HS-5 (cell line): ENCODE results near the gene MICALL2.

Source experiments
- DNase-seq: peaks from one replicate; pipeline ENCODE4 v3.0.0-alpha.2; 2012; ENCODE audit warnings: low read depth

The MICALL2 gene

DNA sequence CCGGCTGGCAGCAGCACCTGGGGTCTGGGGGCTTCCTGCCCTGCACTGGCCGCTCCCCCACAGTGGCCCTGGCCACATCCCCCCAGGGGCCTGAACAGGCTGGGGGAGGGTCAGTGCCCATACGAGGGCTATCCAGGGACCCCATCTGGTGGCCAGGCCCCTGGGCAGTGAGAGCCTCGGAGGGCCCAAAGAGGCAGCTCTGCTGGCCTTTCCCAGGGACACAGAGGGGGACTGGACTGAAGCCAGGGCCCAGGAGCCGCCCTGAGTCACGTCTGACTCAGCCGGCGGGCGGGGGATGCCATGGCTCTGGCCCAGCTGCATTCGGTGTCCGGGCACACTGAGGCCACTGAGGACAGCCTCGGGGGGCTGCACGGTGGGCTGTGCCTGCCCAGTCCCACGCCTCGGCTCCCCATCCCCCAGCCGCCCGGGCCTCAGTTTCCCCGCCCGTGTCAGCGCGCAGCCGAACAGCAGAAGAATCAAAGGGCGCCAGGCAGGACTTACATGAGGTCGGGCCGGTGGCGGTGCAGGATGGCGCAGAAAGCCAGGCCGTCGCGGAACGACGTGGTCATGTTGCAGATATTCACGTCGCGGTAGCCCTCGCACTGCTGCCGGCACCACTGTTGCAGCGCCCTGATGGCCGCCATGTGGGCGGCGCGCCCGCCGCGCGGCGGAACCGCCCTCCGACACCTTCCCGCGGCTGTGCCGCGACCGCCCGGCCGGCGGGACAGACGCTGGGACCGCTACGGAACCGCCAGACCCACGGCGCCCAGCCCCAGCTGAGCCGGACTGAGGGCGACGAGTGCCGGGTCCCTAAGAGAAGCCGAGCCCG lies at the start of gene MICALL2:
TSS of gene MICALL2 (minus strand) at position 788 of the 829 bp plus-strand sequence. CDS start at position 644, 144 bp downstream.
- DNase-seq, result peak; percentile 71

DNA sequence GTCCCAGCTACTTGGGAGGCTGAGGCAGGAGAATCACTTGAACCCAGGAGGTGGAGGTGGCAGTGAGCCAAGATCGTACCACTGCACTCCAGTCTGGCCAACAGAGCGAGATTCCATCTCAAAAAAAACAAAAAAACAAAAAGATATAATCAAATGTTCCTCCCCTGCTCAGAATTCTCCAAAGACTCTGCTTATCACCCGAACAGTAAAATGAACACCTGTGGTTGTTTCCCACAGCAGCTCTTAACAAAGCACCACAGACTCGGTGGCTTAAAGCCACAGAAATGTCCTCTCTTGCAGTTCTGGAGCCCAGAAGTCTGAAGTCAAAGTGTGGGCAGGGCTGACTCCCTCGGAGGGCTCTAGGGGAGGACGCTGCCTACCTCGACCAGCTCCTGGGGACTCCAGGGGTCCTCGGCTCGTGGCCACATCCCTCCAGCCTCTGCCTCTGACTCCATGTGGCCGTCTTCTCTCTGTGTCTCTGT lies 49.0 kb upstream of the MICALL2 start:
- DNase-seq, result no peak

DNA sequence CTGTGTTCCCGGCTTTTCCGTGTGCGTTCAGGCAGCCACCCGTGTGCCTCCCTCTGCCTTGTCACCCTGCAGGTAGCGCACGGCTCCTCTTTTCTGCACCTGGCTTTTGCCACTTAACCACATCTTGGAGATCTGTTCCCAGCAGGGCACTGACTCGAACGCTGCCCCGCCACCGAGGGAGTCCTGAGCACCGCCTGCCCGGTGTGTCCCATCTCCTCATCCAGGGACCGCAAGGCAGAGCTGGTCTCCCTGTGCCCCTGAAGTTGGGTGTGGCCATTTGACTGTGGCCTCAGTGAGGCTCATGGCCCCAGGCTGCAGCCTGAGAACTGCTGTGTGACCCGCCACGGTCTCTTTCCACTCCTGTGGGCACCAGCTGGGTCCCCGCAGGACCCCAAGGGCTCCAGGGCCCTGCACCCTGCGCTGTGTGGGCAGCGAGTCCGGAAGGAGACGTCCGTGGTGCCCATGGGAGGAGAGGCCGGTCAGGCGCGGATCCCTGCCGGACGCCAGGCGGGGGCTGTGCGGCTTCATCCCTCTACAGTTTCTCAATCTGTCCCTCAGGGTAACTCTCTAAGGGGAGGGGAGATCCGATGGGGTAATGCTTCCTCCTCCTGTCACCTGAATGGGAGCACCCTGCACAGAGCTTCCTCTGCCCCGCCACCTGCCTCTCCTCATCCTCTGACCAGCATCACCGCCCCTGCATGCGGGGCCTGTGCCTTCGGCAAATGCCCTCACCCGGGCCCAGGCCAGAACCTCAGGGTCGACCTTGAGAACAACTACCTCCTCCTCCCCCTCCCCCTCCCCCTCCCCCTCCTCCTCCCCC lies 46.7 kb upstream of the MICALL2 start:
- DNase-seq, result no peak

DNA sequence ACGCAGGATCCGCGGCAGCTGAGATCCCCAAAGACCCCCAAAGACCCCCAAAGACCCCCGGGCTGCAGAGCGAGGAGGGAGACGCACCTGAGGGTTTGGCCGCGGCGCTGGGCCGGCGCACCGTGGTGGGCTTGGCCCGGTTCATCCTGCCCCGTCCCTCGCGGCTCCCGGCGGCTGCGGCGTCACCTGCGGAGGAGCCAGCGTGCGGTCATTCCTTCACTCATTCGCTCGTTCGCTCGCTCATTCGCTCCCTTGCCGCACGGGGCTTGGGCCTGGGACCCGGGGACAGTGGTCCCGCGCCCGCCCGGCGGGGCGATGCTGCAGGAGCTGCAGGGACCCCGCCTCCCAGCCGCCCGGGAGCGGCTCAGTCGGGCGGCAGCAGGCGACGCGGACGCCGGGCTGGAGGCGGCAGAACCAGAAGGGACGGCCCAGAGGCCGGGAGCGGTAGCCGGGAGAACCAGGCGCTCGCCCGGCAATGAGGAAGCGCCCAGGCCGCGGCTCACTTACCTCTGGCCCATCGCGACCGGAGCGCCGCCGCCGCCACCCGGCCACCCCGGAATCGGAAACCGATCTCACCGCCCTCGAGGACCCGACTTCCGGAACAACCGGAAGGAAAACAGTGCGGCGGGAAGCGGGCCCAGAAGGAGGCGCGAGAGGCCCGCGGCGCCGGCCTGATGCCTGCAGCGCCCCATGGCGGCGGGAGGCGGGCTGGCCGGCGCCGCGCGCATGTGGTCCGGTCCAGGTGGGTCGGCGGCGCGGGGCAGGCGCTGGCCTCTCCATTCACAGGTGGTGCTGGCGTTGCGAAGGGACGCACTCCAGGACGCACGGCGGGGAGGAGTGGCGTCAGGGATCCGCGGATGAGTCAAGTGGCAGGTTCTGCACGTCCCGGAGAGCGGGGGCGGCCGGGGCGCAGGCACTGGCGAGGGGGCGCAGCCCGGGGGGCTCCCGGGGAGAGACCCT lies 44.8 kb upstream of the MICALL2 start, which contains the start of gene INTS1:
TSS of gene INTS1 (minus strand) at position 574 of the 960 bp plus-strand sequence. CDS start at position 145, 429 bp downstream.
- peak; percentile 49 for DNase-seq

DNA sequence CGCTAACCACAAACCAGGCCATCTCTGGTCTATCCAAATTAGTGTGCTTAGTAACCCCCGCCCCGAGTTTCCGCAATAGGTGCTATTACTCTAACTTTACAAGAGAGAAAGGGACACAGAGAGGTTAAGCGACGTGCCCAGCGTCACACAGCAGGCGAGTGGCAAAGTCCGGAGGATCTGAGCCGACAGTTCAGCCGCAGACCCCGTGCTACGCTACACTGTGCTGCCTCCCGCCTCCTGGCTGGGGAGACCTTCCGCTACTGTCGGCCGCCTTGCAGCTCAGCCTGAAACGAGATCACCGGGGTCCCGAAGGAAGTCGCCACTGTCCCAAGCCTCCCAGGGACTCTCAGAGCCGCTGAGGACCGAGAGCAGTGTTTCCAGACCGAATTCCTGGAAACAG lies 44.1 kb upstream of the MICALL2 start:
- DNase-seq, result no peak

DNA sequence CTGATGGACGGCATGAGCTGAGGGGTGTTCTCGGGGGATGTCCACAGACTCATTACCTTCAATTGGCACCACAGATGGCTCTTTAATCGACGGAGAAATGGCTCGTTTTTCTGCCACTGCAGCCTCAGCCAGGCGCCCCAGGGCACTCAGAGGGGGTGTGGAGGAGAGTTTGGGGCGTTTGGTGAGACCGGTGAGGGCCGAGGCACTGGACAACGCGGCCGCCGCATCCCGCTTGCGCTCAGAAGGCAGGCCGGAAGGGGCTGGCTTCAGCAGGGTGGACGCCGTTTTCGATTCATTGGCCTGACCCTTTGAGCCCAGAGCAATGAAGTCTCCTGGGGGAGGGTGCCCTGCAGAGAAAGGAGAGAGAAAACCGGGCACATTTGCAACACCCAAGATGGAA lies 43.6 kb upstream of the MICALL2 start:
- no peak for DNase-seq

DNA sequence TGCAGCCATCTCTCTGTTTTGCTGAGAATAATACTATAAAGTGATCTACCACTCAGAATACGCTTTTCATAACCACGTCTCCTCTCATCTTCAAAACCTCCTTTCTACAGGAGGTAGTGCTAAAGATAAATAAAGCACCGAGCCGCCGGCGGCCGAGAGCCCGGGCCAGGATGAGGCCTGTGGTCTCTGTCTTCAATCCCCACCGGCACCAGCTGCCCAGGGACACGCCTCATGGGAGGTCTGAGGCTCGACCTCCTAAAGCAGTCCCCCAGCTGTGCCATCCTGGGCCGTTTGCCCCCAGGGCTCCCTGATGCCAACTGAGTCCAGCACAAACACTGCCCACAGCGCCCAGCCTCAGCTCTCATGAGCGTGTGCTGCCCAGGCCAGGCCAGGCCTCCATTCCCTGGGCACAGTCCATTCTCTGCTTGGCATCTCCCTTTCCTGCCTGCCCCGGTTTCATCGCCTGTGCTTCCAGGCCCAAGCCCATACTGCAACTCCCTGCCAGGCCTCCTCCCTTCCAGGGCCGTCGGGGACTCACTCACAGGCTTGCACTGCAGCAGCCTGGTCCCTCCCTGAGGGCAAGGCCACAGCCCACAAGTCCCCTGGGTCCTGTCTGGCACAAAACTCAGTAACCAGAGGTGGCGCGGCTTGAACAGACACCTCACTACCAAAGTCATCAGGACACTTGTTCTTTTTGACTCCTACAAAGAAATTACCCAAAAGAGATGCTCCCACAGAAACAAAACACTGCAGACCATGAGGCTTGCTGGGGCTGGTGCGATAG lies 42.4 kb upstream of the MICALL2 start:
- no peak for DNase-seq

DNA sequence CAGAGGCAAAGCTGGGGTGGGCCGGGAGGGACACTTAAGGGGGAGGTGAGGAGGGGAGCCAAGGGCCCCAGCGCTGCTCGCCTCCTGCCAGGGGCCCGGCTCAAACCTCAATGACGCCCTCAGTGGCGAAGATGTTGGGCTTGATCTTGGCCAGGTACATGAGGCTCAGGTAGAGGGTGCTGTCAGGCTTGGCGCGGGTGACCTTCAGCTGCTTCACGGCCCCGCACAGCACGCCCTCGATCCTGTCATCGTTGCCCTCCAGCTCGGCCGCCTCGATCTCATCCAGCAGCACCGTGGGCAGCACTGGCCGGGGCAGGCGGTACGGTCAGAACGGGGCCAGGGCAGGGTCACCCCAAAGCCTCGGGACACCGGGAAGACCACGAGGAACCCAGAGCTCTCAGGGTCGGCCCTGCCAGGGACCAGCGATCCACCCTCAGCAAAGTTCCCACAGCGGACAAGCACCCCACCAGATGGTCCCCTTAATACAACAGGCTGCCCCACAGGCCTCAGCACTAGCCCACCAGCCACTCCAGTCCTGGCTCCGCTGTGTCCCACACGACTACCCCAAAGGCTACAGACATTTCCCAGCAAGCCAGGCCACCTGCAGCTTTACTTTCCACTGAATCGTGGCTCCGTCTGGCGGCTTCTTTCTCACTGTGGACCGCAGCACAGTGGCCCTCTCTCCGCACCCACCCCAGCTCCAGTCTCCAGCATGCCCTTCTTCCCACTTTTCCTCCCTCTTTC lies 41.0 kb upstream of the MICALL2 start:
- DNase-seq, result no peak

DNA sequence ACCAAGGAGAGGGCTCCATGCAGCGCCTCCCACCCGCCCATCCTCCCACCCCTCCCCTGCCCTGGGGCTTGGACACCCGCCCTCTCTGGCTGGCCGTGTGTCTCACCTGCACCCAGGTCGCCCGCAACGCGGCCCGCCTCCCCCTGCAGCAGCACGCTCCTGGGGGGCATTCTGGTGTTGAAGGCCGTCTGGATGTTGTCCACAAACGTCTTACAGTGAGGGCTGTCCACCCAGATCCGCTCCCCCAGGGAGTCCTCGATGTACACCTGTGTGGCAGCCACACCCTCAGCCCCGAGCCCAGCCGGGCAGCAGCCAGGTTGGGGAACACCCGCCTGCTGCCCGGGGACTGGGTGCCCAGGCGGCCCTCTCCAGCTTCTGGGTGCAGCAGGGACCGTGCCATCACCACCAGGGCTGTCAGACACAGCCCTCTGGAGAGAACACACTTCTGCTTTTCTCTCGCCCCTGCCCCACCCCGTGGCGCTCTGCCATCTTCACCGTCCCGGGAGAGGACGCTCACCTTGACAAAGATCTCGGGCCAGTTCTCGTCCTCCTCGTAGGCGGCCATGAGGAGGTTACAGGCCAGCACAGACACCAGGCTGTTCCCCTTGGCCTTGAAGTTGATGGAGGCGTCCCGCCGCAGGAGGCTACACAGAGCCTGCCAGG lies 40.2 kb upstream of the MICALL2 start:
- no peak for DNase-seq

DNA sequence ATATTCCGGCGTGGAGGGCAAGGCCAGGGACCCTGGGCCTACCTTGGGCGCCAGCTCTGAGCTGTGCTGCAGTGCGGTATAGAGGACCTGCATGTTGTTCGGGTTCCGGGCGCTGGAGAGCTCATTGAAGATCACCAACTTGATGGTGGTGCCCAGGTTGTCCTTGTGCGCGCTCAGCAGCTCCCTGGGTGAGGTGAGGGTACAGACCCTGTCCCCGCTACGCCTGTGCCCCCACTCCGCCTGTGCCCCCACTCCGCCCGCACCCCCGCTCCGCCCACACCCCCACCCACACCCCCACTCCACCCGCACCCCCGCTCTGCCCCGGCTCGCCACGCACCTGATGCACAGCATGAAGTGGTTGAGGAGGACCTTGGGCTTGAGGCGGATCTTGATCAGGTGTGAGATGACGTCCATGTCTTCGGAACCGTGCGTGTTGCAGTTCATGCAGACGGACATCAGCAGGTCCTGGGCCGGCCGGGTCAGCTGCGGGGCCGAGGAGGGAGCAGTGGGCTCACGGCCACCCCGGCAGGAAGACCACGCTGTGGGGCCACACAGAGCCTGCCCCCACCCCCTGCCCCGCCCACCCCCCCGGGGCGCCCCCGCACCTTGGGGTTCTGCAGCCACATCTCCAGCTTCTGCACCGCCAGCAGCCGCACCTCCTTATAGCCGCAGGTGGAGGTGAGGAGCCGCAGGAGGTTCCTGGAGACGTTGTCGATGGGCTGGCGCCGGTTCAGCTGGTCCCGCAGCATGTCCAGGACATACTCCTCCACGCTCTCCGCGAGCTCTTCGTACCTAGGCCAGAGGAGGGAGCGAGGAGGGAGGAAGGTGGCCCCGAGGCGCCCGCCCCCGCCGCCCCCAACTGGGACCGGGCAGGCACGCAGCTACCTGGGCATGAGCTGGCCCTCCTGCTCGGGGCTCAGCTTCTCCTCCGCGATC lies 39.4 kb upstream of the MICALL2 start:
- DNase-seq, result no peak

DNA sequence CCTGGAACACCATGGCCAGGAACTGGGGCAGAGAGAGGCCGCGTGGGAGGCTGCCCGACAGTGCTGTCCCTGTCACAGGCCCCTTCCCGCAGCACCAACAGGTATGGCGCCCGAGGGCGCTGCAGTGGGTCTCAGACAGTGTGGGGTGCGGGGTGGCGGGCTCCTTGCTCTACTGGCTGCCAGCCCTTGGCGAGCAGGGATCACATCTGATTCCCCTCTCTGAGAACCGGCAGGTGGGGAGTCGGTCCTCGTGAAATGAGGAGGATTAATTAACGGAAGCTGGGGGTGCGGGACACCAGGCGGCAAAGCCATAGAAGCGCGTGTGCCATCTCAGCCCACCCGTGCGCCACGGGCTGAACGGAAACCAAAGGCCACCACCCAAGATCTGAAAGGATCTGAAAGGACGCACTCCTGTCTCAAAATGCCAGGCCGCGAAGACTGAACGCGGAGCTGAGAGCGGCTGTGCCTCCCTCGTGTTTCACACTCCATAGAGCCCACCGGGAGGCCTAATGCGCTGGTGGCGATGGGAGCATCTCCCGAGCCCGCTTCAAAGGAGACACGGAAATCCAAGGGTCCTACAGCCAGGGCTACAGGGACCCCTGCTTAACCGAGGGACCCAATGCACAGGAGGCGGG lies 38.1 kb upstream of the MICALL2 start:
- no peak for DNase-seq

DNA sequence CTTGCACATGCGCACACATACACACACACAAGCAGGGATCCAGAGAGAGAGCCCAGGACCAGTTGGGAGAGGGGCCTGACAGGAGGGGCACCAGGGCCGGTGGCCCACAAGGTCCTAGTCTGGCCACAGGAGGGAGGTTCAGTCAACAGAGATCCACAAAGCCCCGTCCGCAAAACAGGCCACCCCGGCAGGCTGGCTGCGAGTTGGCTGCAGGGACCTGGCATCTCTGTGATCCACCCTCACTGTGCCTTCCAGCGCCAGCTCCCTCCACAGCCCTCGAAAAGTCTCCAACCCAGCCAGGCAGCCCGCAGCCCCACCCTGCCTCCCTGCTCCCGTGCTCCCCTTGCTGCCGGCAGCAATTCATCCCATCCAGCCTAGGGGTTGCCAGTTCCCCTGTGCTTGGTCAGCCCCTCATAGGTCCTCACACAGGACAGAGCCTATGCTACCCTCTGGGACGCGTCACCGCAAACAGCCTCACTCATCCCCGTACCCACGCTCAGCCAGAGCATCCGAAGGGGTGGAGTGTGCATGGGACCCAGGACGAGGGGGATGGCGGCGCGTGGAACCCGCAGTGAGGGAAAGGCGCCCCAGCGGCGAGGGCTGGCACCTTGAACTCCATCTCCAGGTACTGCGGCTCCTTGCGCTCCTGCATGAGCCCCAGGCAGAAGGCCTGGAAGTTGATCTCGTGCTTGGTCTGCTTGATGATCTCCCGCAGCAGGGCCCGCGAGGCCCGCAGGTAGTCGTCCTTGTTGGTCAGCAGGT lies 37.4 kb upstream of the MICALL2 start:
- DNase-seq, result no peak

DNA sequence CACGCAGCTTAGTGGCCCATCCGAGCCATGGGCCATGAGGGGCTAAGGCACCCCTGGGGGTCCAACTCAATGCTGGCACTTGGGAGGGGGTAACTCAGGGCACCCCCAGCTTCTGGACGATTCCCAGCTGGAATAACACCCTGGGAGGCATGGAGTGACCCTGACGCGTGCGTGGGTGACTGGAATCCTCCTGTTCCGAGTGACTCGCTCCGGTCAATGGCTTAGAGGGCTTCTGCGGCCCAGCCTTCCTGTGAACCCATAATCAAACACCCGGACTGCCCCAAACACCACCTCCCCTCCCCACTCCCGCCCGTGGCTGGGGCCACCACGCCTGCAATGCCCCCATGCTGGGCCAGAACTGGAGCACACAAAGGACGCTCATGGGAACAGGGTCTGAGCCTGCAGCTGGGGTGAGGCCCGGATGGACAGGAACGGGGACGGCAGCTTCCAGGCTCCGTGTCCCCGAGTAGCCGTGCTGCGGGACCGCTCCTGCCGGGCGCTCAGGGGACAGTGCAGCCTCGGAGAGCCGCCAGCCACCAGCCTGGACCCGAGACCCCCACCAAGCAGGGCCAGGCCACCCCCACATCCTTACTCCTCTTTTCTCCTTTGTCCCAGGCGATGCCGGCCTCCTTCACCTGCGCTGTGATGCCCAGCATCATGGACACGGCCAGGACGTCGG lies 36.4 kb upstream of the MICALL2 start:
- no peak for DNase-seq

DNA sequence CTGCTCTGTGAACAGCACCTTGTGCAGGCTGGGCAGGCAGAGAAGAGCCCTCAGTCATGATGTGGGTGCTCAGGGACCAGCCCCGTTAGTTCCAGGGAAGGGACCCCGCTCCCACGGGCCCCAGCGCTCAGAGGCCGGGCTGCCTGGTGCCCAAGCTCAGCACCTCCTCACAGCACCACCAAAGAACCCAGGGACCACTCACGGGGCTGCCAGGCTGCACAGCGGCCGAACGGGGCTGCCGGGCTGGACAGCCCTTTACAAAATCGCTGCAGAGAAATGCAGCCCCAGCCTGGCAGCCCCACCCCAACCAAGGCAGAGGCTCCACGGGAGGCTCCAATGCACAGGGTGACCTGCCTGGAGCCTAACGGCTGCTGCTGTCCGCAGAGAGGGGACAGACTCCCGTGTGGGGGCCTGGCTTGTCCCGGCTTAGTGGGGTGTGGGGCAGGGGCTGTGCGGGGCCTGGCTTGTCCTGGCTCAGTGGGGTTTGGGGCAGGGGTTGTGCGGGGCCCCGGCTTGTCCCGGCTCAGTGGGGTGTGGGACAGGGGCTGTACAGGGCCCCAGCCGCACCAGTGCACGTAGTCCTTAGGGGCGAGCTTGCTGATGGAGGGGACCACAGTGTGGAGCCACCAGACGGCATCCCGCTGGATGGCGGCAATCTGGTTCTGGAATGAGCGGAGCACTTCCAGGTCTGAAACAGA lies 35.7 kb upstream of the MICALL2 start:
- no peak for DNase-seq

DNA sequence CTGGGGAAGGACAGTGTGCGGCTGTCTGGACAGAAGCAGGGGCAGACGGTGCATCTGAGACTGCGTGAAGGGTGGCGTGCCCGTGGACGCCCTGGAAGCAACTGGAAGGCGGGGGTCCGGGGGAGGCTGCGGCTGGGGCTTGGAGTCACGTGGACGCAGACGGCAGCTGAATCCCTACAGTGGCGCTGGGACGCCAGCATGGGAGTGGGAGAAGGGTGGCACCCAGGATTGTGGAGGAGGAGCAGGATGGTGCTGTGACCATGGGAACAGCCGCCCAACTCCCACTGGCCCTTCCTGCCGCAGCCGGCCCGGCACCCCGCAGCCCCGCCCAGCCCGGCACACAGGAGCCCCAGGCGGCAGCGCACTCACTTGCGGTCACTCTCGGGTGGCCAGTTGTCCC lies 35.2 kb upstream of the MICALL2 start:
- no peak for DNase-seq

DNA sequence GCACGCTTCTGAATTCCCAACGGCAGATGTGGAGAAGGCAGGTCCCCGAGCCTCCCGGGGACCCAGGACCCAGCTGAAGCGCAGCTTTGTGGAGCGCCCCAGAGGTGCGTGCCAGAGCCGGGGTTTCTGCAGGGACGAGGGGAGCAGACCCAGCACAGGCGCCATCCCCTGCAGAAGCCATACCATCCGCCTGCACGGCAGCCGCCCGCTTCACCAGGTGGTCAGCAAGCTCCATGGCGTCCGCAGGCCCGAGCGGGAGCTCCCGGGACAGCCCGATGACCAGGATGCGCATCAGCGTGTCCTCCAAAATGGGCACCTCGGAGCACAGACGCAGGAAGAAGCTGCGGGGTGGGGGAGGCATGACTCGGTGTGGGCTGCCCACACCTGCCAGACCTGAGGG lies 34.3 kb upstream of the MICALL2 start:
- no peak for DNase-seq
